HEK293 (cell line): ENCODE measurements around the gene CHEK2.

Experiments used
- EGR2 ChIP-seq: fragments of 450-650 bp; formaldehyde crosslinking; IDR thresholded peaks from 2 replicates; pipeline ENCODE4 v1.5.1; 2016; ENCODE audit warnings: low read depth, missing biosample characterization, missing genetic modification characterization
- GLIS1 ChIP-seq: fragments of 450-650 bp; formaldehyde crosslinking; IDR thresholded peaks from 2 replicates; pipeline ENCODE4 v1.5.1; 2016; ENCODE audit warnings: missing biosample characterization, missing genetic modification characterization
- IKZF3 ChIP-seq: fragments of 450-650 bp; IDR thresholded peaks from 2 replicates; pipeline ENCODE4 v1.5.0; 2018; ENCODE audit warnings: missing biosample characterization, mild to moderate bottlenecking, missing genetic modification characterization, moderate library complexity
- KLF8 ChIP-seq: fragments of 450-650 bp; formaldehyde crosslinking; IDR thresholded peaks from 2 replicates; pipeline ENCODE4 v1.5.1; 2016; ENCODE audit warnings: missing biosample characterization, missing genetic modification characterization
- SALL2 ChIP-seq: fragments of 450-650 bp; formaldehyde crosslinking; IDR thresholded peaks from 2 replicates; pipeline ENCODE4 v1.5.0; 2017; ENCODE audit warnings: missing biosample characterization, mild to moderate bottlenecking, missing genetic modification characterization, borderline replicate concordance
- SP7 ChIP-seq: fragments of 450-650 bp; formaldehyde crosslinking; IDR thresholded peaks from 2 replicates; pipeline ENCODE4 v1.5.1; 2016; ENCODE audit warnings: missing biosample characterization, missing genetic modification characterization
- ZBTB1 ChIP-seq: fragments of 450-650 bp; formaldehyde crosslinking; IDR thresholded peaks from 2 replicates; pipeline ENCODE4 v1.5.1; 2016; ENCODE audit warnings: missing biosample characterization, missing genetic modification characterization
- ZNF10 ChIP-seq: fragments of 450-650 bp; formaldehyde crosslinking; IDR thresholded peaks from 2 replicates; pipeline ENCODE4 v1.5.1; 2017; ENCODE audit warnings: missing biosample characterization, missing genetic modification characterization
- ZNF155 ChIP-seq: fragments of 450-650 bp; formaldehyde crosslinking; IDR thresholded peaks from 2 replicates; pipeline ENCODE4 v1.5.1; 2016; ENCODE audit warnings: missing biosample characterization, missing genetic modification characterization
- ZNF266 ChIP-seq: fragments of 450-650 bp; formaldehyde crosslinking; IDR thresholded peaks from 2 replicates; pipeline ENCODE4 v1.5.1; 2016; ENCODE audit warnings: missing biosample characterization, missing genetic modification characterization, low read depth
- ZNF274 ChIP-seq, 2 experiments: fragments of 200-500 bp in 1 of 2; fragments of 450-650 bp in 1 of 2; sonication (Bioruptor generic) in 1 of 2; formaldehyde crosslinking in 1 of 2; IDR thresholded peaks; 2 replicates each; pipeline versions ENCODE4 v1.5.1 to v1.6.1; 2014 to 2016; ENCODE audit warnings: borderline replicate concordance in 1 of 2, inconsistent platforms in 1 of 2, low read length in 1 of 2, missing biosample characterization in 1 of 2, missing genetic modification characterization in 1 of 2
- ZNF366 ChIP-seq: fragments of 450-650 bp; formaldehyde crosslinking; conservative IDR thresholded peaks from 2 replicates; pipeline ENCODE4 v1.5.1; 2016; ENCODE audit warnings: missing biosample characterization, missing genetic modification characterization
- ZNF48 ChIP-seq: fragments of 450-650 bp; formaldehyde crosslinking; IDR thresholded peaks from 2 replicates; pipeline ENCODE4 v1.5.1; 2016; ENCODE audit warnings: missing biosample characterization, missing genetic modification characterization
- ZNF629 ChIP-seq: fragments of 450-650 bp; formaldehyde crosslinking; IDR thresholded peaks from 2 replicates; pipeline ENCODE4 v1.5.1; 2017; ENCODE audit warnings: missing biosample characterization, missing genetic modification characterization
- ZNF664 ChIP-seq: fragments of 450-650 bp; formaldehyde crosslinking; IDR thresholded peaks from 2 replicates; pipeline ENCODE4 v1.5.1; 2016; ENCODE audit warnings: missing biosample characterization, missing genetic modification characterization
- TF ChIP-seq, protein P1 (sequence below): fragments of 450-650 bp; formaldehyde crosslinking; IDR thresholded peaks from 2 replicates; pipeline ENCODE4 v1.5.1; 2017; ENCODE audit warnings: missing biosample characterization, missing genetic modification characterization
- TF ChIP-seq, protein P2 (sequence below): fragments of 450-650 bp; formaldehyde crosslinking; IDR thresholded peaks from 2 replicates; pipeline ENCODE4 v1.5.1; 2016; ENCODE audit warnings: missing biosample characterization, missing genetic modification characterization
- TF ChIP-seq, protein P3 (sequence below): fragments of 450-650 bp; formaldehyde crosslinking; IDR thresholded peaks from 2 replicates; pipeline ENCODE4 v1.5.1; 2016; ENCODE audit warnings: missing biosample characterization, missing genetic modification characterization
- TF ChIP-seq, protein P4 (sequence below): fragments of 450-650 bp; formaldehyde crosslinking; IDR thresholded peaks from 2 replicates; pipeline ENCODE4 v1.5.1; 2016; ENCODE audit warnings: missing biosample characterization, missing genetic modification characterization
- TF ChIP-seq, protein P5 (sequence below): fragments of 450-650 bp; formaldehyde crosslinking; IDR thresholded peaks from 2 replicates; pipeline ENCODE4 v1.5.1; 2017; ENCODE audit warnings: missing biosample characterization, mild to moderate bottlenecking, missing genetic modification characterization, moderate library complexity
- TF ChIP-seq, protein P6 (sequence below): fragments of 450-650 bp; formaldehyde crosslinking; IDR thresholded peaks from 2 replicates; pipeline ENCODE4 v1.5.1; 2016; ENCODE audit warnings: missing biosample characterization, missing genetic modification characterization
- TF ChIP-seq, protein P7 (sequence below): fragments of 450-650 bp; formaldehyde crosslinking; IDR thresholded peaks from 2 replicates; pipeline ENCODE4 v1.5.1; 2016; ENCODE audit warnings: missing biosample characterization, missing genetic modification characterization

Gene CHEK2

DNA sequence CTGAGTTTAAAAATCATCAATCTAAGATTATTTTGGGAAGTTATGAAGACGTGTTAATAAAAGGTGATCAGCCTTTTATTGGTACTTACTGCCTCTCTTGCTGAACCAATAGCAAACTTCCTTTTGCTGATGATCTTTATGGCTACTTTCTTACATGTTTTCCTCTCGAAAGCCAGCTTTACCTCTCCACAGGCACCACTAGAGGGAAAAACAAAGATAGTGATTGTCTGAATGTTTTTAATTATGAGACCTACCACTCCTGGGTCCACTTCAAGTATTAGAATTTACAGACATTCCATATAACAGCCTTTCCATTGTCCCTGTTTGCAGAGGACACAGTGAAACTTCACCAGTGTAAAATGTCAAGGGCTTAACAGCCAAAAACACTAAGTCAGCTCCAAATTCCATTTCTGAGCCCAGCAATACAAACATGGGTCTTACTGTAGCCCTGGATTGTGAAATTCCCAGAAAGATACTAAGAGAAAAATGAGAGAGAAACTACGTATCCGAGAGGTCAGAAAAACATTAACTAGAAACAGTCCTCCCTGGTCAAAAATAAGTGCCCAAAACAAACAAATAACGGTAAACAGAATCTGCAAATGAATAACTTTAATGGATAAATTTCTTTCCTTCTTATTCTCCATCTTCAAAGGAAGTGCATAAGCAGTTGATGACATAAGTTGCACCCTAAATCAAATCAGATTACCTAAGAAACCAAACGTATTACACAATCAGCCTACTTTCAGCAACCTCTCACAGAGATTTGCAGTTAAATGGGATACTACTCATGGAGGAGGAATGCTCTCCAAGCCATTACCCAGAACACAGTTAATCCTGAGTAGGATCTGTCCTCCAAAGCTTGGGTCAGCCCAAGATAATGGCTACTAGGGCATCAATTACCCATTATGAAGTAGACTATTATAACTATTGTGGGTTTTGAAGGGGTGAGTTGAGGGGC lies 29.5 kb downstream of the CHEK2 start (continued):
- TF ChIP-seq ZBTB1 (no peak), GLIS1 (tag by site-specific recombination) (peak; percentile 66), ZNF155 (no peak), KLF8 (tag by site-specific recombination) (no peak), EGR2 (no peak), SALL2 (tag by site-specific recombination) (no peak), IKZF3 (tag by site-specific recombination) (0 out of 2 replicates have a peak, but pooled peaks have one; percentile 37), ZNF274 (IDR thresholded peaks at IDR 0.05; ENCODE audit: low read length) (no peak), ZNF274 (tag by site-specific recombination; IDR thresholded peaks at IDR 0.05; ENCODE audit: borderline replicate concordance) (no peak), ZNF266 (tag by site-specific recombination) (no peak), ZNF10 (tag by site-specific recombination) (peak; percentile 95), ZNF629 (tag by site-specific recombination) (peak; percentile 97), ZNF664 (tag by site-specific recombination) (peak; percentile 96), ZNF48 (tag by site-specific recombination) (no peak), ZNF366 (tag by site-specific recombination) (peak; percentile 92), SP7 (tag by site-specific recombination) (peak; percentile 89)
- TF ChIP-seq, protein P1, sequence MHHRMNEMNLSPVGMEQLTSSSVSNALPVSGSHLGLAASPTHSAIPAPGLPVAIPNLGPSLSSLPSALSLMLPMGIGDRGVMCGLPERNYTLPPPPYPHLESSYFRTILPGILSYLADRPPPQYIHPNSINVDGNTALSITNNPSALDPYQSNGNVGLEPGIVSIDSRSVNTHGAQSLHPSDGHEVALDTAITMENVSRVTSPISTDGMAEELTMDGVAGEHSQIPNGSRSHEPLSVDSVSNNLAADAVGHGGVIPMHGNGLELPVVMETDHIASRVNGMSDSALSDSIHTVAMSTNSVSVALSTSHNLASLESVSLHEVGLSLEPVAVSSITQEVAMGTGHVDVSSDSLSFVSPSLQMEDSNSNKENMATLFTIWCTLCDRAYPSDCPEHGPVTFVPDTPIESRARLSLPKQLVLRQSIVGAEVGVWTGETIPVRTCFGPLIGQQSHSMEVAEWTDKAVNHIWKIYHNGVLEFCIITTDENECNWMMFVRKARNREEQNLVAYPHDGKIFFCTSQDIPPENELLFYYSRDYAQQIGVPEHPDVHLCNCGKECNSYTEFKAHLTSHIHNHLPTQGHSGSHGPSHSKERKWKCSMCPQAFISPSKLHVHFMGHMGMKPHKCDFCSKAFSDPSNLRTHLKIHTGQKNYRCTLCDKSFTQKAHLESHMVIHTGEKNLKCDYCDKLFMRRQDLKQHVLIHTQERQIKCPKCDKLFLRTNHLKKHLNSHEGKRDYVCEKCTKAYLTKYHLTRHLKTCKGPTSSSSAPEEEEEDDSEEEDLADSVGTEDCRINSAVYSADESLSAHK (tag by site-specific recombination) = 0 out of 2 replicates have a peak, but pooled peaks have one; percentile 37
- TF ChIP-seq, protein P2, sequence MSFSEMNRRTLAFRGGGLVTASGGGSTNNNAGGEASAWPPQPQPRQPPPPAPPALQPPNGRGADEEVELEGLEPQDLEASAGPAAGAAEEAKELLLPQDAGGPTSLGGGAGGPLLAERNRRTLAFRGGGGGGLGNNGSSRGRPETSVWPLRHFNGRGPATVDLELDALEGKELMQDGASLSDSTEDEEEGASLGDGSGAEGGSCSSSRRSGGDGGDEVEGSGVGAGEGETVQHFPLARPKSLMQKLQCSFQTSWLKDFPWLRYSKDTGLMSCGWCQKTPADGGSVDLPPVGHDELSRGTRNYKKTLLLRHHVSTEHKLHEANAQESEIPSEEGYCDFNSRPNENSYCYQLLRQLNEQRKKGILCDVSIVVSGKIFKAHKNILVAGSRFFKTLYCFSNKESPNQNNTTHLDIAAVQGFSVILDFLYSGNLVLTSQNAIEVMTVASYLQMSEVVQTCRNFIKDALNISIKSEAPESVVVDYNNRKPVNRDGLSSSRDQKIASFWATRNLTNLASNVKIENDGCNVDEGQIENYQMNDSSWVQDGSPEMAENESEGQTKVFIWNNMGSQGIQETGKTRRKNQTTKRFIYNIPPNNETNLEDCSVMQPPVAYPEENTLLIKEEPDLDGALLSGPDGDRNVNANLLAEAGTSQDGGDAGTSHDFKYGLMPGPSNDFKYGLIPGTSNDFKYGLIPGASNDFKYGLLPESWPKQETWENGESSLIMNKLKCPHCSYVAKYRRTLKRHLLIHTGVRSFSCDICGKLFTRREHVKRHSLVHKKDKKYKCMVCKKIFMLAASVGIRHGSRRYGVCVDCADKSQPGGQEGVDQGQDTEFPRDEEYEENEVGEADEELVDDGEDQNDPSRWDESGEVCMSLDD = no peak
- TF ChIP-seq, protein P3, sequence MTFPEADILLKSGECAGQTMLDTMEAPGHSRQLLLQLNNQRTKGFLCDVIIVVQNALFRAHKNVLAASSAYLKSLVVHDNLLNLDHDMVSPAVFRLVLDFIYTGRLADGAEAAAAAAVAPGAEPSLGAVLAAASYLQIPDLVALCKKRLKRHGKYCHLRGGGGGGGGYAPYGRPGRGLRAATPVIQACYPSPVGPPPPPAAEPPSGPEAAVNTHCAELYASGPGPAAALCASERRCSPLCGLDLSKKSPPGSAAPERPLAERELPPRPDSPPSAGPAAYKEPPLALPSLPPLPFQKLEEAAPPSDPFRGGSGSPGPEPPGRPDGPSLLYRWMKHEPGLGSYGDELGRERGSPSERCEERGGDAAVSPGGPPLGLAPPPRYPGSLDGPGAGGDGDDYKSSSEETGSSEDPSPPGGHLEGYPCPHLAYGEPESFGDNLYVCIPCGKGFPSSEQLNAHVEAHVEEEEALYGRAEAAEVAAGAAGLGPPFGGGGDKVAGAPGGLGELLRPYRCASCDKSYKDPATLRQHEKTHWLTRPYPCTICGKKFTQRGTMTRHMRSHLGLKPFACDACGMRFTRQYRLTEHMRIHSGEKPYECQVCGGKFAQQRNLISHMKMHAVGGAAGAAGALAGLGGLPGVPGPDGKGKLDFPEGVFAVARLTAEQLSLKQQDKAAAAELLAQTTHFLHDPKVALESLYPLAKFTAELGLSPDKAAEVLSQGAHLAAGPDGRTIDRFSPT (tag by site-specific recombination) = peak; percentile 64; the same call in 1 of the 2 replicates
- TF ChIP-seq, protein P4, sequence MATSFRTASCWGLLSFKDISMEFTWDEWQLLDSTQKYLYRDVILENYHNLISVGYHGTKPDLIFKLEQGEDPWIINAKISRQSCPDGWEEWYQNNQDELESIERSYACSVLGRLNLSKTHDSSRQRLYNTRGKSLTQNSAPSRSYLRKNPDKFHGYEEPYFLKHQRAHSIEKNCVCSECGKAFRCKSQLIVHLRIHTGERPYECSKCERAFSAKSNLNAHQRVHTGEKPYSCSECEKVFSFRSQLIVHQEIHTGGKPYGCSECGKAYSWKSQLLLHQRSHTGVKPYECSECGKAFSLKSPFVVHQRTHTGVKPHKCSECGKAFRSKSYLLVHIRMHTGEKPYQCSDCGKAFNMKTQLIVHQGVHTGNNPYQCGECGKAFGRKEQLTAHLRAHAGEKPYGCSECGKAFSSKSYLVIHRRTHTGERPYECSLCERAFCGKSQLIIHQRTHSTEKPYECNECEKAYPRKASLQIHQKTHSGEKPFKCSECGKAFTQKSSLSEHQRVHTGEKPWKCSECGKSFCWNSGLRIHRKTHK (tag by site-specific recombination) = no peak
- TF ChIP-seq, protein P5, sequence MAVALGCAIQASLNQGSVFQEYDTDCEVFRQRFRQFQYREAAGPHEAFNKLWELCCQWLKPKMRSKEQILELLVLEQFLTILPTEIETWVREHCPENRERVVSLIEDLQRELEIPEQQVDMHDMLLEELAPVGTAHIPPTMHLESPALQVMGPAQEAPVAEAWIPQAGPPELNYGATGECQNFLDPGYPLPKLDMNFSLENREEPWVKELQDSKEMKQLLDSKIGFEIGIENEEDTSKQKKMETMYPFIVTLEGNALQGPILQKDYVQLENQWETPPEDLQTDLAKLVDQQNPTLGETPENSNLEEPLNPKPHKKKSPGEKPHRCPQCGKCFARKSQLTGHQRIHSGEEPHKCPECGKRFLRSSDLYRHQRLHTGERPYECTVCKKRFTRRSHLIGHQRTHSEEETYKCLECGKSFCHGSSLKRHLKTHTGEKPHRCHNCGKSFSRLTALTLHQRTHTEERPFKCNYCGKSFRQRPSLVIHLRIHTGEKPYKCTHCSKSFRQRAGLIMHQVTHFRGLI (tag by site-specific recombination) = no peak; the same call in 1 of the 2 replicates
- TF ChIP-seq, protein P6, sequence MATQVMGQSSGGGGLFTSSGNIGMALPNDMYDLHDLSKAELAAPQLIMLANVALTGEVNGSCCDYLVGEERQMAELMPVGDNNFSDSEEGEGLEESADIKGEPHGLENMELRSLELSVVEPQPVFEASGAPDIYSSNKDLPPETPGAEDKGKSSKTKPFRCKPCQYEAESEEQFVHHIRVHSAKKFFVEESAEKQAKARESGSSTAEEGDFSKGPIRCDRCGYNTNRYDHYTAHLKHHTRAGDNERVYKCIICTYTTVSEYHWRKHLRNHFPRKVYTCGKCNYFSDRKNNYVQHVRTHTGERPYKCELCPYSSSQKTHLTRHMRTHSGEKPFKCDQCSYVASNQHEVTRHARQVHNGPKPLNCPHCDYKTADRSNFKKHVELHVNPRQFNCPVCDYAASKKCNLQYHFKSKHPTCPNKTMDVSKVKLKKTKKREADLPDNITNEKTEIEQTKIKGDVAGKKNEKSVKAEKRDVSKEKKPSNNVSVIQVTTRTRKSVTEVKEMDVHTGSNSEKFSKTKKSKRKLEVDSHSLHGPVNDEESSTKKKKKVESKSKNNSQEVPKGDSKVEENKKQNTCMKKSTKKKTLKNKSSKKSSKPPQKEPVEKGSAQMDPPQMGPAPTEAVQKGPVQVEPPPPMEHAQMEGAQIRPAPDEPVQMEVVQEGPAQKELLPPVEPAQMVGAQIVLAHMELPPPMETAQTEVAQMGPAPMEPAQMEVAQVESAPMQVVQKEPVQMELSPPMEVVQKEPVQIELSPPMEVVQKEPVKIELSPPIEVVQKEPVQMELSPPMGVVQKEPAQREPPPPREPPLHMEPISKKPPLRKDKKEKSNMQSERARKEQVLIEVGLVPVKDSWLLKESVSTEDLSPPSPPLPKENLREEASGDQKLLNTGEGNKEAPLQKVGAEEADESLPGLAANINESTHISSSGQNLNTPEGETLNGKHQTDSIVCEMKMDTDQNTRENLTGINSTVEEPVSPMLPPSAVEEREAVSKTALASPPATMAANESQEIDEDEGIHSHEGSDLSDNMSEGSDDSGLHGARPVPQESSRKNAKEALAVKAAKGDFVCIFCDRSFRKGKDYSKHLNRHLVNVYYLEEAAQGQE (tag by site-specific recombination) = no peak
- TF ChIP-seq, protein P7, sequence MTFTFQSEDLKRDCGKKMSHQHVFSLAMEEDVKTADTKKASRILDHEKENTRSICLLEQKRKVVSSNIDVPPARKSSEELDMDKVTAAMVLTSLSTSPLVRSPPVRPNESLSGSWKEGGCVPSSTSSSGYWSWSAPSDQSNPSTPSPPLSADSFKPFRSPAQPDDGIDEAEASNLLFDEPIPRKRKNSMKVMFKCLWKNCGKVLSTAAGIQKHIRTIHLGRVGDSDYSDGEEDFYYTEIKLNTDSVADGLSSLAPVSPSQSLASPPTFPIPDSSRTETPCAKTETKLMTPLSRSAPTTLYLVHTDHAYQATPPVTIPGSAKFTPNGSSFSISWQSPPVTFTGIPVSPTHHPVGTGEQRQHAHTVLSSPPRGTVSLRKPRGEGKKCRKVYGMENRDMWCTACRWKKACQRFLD = no peak
